Activated CD4-positive, alpha-beta T cell treated with anti-CD3 and anti-CD28 coated beads for 48 hours (primary cell): ENCODE results near the gene TMEM54.

Experiments
- DNase-seq: peaks from one replicate; pipeline ENCODE4 v3.0.0-alpha.2; 2020

Gene TMEM54

GRCh38 chr1:32877211-32878110 is 23.7 kb downstream of the TMEM54 start:
- no peak for DNase-seq

DNA sequence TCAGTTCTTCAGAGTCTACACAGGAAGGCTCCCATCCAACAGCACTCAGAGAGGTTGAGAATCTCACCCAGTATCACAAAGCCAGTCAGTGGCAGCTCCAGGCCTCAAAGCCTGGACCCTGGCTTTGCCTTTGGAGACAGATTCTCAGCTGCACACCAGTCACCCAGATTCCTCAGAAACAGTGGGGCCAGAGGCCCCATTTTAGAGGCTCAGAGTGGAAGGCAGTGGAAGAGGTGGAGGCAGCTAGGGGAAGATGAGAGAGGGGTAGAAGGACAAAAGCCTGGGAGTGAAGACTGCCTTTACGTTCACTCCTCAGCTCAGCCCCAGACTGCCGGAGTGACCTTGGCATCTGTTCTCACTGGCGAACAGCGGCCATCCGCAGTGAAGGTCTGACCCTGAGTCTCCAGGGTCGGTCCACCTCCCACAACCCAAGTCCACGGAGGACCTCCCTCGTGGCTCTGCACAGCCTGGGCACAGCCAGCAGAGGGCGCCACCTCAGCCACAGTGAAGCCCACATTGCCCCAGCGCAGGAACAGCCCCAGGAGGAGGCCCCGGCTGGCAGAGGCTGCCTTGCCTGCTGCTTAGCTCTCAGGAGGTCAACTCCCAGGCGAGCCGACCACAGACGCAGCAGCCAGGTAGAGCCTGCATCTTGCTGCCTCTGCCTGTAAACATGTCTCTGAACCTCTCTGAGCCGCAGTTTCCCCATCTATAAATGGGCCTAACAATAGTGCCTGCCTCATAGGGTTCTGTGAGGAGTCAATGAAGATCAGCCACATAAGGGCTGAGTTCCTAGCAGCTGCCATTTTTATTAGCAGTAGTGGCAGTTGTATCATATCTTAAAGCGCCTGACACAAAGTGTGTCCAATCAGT is 24.6 kb downstream of the TMEM54 start:
- peak; percentile 59 for DNase-seq

DNA sequence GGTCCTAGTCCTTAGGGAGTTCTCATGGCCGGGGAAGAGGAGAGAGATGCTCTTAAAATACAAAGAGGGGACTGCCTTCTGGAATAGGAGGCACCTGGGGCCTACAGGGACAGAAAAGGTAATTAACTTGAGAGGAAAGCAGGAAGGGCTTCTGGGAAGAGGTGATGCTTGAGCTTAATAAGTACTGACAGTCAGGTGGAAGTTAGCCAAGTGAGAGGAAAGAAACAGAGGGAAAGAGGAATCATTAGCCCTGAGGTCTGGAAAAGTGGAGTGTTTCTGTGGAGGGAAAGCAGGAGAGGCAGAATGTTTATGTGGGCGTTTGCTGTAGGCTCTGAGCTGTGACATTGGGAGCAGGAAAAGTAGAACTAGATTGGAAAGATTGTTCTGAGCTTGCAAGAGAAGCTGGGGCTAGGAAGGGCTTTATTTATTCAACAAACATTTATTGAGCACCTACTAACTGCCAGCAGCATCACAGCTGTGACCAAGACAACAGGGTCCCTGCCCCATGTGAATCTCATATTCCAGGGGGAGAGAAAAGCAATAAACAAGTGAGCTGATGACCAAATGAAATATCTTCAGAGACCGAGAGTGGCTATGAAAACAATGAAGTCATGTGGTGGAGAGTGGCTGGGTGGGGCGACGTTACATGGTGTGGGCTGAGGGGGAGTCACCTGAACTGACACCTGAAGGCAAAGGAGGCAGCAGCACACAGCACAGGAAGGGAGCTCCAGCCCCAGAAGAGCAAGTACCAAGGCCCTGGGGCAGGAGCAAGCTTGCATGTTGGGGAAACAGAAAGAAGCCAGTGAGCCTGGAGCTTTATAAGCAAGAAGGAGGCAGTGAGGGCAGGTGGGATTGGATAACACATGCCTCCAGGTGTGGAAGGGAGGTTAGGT is 26.1 kb downstream of the TMEM54 start:
- no peak for DNase-seq

GRCh38 chr1:32873484-32873883 is 27.7 kb downstream of the TMEM54 start:
- DNase-seq = no peak

GRCh38 chr1:32872192-32872460 is 29.1 kb downstream of the TMEM54 start:
- no peak for DNase-seq

DNA sequence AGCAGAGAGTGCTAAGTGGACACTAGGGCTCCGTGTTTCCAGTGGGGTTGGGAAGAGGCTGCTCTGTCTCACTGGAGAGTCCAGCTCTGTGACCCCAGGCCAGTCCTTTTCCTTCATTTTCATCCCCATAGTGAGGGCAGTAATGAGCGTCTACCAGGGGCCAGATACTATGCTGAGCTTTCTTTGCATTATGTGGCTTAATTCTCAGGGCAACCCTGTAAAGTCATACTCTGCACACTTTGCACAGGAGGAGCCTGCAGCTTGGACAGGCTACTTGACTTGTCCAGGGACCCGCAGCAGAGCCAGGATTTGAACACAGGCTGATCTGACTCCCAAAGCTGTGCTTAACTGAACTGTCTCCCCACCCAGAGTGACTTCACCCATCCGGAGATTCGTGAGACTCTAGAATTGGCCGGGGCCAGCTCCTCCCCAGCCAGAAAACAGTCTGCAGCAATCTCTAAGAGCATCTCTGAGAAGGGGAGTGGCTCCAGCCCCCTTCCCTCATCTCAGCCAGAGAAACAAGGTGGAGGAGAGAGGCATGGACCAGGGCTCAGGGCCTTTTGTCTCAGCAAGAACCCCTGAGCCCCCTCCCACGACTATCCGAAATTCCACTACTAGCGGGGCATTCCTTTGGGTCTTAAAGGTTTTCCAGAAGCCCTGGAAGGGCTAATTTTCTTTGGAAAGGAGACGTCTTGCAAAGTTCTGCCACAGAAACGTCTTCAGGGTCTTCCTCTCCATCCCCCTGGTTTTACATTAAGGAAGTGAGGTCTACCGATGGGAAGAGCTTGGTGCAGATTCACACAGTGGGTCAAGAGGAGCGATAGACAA is 29.6 kb downstream of the TMEM54 start:
- no peak for DNase-seq

GRCh38 chr1:32870615-32871363 is 30.4 kb downstream of the TMEM54 start, which contains the start of gene FNDC5:
Gene FNDC5 (minus strand): TSS chr1:32870912.
- DNase-seq = no peak

GRCh38 chr1:32869923-32870614 is 31.1 kb downstream of the TMEM54 start:
- DNase-seq = no peak

DNA sequence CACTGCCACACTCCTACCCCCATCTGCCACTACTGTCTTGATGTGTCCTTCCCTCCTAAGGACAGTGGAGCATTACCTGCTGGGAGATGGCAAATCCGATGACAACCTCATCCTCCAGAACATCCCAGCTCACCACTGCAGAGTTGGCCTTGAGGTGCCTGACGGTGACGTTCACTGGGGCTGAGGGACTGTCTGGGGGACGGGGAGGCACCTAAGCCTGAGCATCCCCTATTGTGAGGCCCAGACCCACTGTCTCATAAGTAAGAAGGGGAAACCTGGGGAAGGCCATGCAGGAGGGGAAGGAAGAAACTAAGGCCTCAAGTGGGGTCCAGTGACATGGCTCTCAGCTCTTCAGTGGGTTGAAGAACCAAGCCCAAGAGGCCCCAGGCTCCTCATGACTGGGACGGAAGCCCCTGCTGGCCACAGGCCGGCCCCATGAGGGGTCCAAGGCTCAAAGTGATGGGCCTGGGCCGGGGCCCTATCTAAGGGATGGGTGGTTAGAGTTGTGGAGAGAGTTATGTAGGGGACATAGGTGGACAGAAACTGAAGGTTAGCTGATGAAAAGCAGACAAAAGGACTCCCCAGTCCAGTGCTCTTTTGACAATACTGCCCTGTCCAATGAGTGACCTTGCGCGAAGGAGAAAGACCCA is 32.3 kb downstream of the TMEM54 start:
- DNase-seq = no peak

- no peak for DNase-seq
Observed at GRCh38 chr1:32868085-32868484, 33.1 kb downstream of the TMEM54 start.

DNA sequence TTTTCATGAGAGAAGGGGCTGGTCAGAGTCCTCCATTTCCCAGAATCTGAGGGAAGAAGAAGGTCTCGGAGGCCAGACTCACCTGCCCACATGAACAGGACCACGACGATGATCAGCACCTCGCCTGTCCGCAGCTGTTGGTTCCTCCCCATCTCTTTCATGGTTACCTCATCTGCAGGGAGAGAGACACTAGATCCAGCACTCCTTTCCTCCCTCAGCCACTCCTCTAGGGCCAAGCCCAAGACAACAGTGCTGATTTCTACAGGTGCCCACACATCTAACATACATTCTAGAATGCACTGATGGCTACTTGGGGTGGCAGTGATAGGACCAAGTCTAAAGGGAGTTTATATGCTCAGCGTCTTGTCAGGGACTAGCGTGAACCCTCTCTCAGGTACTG is 33.5 kb downstream of the TMEM54 start:
- DNase-seq = no peak

GRCh38 chr1:32867151-32867550 is 34.0 kb downstream of the TMEM54 start:
- DNase-seq = no peak

DNA sequence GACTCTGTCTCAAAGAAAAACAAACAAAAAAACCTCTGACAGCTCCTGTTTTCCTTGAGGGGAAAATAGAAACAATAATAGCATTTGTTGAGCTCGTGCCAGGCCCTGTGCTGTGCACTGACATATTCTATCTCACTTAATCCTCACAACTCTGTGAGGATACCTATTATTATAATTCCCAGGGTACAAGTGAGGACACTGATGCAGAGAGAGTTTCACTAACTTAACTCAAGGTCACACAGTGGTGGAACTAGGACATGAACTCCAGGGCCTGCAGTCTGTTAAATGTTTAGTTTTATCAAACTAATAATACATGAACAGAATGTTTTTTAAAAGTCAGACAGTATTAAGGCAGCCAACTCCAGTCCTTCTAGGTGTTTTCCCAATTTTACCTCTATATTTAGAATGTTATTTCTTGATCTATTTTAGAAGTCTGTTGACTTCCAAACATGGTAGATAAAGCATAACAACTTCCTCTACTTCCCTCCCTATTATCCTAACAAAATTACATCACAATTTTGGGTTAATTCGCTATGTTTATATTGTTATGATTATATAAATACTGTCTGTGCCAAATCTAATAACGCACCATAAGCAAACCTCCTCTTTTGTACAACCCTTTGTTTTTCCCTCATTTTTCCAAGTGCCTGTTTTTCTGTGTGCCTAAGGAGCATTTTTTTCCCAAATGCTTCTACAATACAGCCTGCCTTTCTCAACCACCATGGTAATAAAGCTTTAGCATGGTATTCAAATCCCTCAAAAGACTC is 35.4 kb downstream of the TMEM54 start:
- no peak for DNase-seq

DNA sequence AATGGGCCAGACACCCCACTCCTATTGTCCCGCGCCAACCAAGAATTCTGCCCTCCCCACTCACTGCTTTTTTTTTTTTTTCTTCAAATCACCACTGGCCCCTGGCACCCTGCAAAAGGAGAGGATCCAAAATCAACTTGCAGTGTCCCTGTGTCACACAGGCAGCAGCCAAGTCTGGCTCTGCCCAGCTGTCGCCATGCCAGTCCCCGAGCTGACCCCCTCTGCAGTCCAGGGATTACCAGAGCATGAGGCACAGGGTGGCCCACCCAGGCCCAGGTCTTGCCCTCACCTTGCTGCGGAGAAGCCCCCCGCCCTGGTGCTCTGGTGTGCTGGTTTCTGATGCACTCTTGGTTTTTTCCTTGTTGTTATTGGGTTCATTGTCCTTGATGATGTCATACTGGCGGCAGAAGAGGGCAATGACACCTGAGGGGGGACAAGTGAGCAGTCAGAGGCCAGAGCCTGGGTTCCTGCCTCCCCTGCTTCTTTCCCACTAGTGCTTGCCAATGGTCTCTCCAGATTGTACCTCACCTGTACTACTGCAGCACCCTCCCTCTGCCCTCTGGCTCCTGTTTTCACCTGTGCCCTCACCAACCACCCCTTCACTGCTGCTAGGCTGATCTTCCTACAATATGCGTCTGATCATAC is 36.7 kb downstream of the TMEM54 start:
- no peak for DNase-seq

DNA sequence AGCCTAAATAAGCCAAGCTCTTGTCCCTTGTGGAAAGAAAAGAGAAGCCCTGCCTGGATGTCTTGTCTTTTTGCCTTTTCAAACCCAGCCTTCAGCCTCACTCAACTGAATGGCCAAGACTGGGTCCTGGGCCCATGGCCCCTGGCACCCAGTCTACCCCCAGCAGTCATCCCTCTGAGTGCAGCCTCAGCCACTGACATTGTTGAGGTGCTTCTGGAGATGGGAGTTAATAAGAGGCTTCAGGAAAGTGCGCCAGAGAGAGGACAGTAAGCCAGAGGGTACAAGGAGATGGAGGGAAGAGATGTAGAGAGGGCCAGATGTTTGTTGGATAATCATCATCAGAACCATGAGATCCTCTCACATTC is 37.3 kb downstream of the TMEM54 start:
- no peak for DNase-seq

DNA sequence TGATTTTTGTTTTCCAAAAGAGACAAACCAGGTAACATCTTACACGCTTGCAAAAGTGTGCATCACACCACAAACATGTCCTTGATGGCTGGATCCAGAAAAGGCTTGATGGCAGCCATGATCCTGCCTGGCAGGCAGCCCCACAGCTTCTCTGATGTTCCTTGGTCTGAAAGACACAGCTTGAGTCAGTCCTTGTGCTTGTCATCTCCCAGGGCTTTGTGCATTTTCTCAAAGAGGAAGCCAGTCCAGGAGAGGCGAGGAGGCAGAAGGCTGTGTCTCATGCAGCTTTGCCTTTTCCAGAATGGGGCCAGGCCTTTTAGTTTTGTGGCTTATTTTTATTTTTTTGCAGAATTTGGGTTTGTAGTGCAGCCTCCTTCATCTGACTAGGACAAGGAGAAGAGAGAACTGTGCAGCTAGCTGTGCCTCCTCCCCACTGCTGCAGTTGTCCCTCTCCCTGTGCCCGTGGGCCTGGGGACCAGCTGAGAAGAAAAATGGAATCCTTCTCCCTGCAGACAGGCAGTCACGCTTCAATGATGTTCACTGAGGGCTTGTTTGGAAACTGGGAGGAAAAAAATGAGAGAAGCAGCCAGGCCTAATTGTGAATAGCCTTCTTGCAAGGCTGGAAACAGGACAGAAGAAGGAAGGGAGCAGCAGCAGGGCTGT is 37.8 kb downstream of the TMEM54 start:
- DNase-seq = no peak

- no peak for DNase-seq
Observed at GRCh38 chr1:32861904-32862695, 39.1 kb downstream of the TMEM54 start.

GRCh38 chr1:32860566-32860965 is 40.6 kb downstream of the TMEM54 start:
- DNase-seq = no peak
